Measurements from ENCODE around the gene ASPSCR1. TPM values are rescaled to one million over a fixed set of nuclear protein-coding genes. Genes with fewer than 3 reads are reported as not detected.

Gene ASPSCR1
- total and polyA plus RNA-seq, 9 of the 15 experiments (the other 6 are each of a cell fraction or from before 2014, with no cell fraction given) = 0.90 to 36.9 (median 11.6) TPM

DNA sequence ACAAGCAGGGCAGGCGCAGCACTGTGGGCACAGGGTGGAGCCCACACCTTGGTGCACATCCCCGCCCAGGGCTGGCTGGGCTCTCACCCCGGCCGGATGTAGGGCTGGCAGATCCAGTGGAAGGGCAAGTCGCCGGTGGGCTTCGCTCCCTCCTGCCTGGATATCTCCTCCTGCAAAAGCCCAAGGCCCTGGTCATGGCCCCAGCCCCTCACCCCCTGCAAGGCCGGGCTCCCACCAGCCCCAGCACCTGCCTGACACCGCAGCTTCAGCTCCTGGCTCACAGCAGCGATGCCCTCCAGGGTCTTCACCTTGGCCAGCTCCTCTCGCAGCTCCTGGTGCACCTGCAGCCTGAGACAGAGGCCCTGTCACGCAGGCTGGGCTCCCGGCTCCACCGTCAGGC, 83.2 kb downstream of the ASPSCR1 start (continued):
- TF ChIP-seq, protein P1, sequence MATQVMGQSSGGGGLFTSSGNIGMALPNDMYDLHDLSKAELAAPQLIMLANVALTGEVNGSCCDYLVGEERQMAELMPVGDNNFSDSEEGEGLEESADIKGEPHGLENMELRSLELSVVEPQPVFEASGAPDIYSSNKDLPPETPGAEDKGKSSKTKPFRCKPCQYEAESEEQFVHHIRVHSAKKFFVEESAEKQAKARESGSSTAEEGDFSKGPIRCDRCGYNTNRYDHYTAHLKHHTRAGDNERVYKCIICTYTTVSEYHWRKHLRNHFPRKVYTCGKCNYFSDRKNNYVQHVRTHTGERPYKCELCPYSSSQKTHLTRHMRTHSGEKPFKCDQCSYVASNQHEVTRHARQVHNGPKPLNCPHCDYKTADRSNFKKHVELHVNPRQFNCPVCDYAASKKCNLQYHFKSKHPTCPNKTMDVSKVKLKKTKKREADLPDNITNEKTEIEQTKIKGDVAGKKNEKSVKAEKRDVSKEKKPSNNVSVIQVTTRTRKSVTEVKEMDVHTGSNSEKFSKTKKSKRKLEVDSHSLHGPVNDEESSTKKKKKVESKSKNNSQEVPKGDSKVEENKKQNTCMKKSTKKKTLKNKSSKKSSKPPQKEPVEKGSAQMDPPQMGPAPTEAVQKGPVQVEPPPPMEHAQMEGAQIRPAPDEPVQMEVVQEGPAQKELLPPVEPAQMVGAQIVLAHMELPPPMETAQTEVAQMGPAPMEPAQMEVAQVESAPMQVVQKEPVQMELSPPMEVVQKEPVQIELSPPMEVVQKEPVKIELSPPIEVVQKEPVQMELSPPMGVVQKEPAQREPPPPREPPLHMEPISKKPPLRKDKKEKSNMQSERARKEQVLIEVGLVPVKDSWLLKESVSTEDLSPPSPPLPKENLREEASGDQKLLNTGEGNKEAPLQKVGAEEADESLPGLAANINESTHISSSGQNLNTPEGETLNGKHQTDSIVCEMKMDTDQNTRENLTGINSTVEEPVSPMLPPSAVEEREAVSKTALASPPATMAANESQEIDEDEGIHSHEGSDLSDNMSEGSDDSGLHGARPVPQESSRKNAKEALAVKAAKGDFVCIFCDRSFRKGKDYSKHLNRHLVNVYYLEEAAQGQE (IDR thresholded peaks at IDR 0.05; ENCODE audit: borderline replicate concordance) = no peak
- TF ChIP-seq, protein P1 (CRISPR knock-in tag; IDR thresholded peaks at IDR 0.05; ENCODE audit: low read depth) = no peak
- TF ChIP-seq FIP1L1 (IDR thresholded peaks at IDR 0.05; ENCODE audit: low read depth, low read length, poor library complexity, severe bottlenecking) (peak; percentile 30), ZC3H8 (IDR thresholded peaks at IDR 0.05) (no peak), JUND (IDR thresholded peaks at IDR 0.05; ENCODE audit: borderline replicate concordance, low read depth, low read length) (no peak), JUND (tag; IDR thresholded peaks at IDR 0.05; ENCODE audit: borderline replicate concordance, low read depth, low read length) (no peak), SMAD1 (IDR thresholded peaks at IDR 0.05; ENCODE audit: low read depth, low read length, partially characterized antibody) (no peak), RAD51 (IDR thresholded peaks at IDR 0.05; ENCODE audit: borderline replicate concordance, low read depth) (no peak), POLR2G (IDR thresholded peaks at IDR 0.05; ENCODE audit: low read depth, low read length) (peak; percentile 9), RBFOX2 (IDR thresholded peaks at IDR 0.05; ENCODE audit: low read depth, low read length) (peak; percentile 53; the same call in 1 of the 2 replicates)
- TF ChIP-seq, protein P2, sequence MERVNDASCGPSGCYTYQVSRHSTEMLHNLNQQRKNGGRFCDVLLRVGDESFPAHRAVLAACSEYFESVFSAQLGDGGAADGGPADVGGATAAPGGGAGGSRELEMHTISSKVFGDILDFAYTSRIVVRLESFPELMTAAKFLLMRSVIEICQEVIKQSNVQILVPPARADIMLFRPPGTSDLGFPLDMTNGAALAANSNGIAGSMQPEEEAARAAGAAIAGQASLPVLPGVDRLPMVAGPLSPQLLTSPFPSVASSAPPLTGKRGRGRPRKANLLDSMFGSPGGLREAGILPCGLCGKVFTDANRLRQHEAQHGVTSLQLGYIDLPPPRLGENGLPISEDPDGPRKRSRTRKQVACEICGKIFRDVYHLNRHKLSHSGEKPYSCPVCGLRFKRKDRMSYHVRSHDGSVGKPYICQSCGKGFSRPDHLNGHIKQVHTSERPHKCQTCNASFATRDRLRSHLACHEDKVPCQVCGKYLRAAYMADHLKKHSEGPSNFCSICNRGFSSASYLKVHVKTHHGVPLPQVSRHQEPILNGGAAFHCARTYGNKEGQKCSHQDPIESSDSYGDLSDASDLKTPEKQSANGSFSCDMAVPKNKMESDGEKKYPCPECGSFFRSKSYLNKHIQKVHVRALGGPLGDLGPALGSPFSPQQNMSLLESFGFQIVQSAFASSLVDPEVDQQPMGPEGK (CRISPR knock-in tag; IDR thresholded peaks at IDR 0.05; ENCODE audit: borderline replicate concordance) = no peak

Data from K562 (cell line).